Fibroblast of lung (primary cell): ENCODE data around the gene CFAP91.

ENCODE experiments used
- EZH2 ChIP-seq: IDR thresholded peaks from 2 replicates; pipeline ENCODE4 v1.5.1; 2012; ENCODE audit warnings: low read length, control low read depth, mild to moderate bottlenecking; ENCODE audit errors: missing control alignments
- TF ChIP-seq, protein P1 (sequence below), 2 donors: IDR thresholded peaks in 1 of 2; conservative IDR thresholded peaks in 1 of 2; 1 replicate in 1 of 2; 2 replicates in 1 of 2; pipeline ENCODE4 v1.5.1; 2011 to 2012; ENCODE audit warnings: low read length in 2 of 2, control low read depth in 1 of 2, inconsistent platforms in 1 of 2, low read depth in 1 of 2, mild to moderate bottlenecking in 1 of 2

DNA sequence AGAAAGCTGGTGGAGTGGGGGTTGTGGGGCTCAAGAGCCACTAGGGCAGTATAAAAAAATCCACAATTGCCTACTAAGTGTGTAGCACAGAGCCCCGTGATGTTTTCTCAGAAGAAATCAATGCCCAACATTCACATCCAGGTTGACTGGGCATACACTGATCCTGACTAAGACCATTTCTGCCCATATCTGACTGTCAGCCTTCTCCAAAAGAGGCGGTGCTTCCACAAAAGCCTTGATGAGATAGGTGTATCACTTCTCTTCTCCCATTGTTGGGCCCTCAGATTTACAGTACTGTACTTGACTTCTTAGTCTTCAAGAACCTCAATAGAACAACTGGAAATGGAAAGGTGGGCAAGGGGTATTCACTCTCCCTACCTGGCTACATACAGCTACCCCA is 43.8 kb upstream of the CFAP91 start:
- TF ChIP-seq, protein P1, sequence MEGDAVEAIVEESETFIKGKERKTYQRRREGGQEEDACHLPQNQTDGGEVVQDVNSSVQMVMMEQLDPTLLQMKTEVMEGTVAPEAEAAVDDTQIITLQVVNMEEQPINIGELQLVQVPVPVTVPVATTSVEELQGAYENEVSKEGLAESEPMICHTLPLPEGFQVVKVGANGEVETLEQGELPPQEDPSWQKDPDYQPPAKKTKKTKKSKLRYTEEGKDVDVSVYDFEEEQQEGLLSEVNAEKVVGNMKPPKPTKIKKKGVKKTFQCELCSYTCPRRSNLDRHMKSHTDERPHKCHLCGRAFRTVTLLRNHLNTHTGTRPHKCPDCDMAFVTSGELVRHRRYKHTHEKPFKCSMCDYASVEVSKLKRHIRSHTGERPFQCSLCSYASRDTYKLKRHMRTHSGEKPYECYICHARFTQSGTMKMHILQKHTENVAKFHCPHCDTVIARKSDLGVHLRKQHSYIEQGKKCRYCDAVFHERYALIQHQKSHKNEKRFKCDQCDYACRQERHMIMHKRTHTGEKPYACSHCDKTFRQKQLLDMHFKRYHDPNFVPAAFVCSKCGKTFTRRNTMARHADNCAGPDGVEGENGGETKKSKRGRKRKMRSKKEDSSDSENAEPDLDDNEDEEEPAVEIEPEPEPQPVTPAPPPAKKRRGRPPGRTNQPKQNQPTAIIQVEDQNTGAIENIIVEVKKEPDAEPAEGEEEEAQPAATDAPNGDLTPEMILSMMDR (conservative IDR thresholded peaks at IDR 0.05 in 1 of 2, IDR thresholded peaks at IDR 0.05 in 1 of 2; ENCODE audit: low read depth in 1 of 2, low read length in 2 of 2) = no peak
- no peak for TF ChIP-seq EZH2
